ENCODE data around the gene SIRPB1.
A peak's percentile ranks its signal among the peaks of the same experiment; 100 is the strongest.
"Not testable (repeated sequence)": the region's sequence is repeated elsewhere in the genome, so short reads cannot be mapped to it uniquely, and the experiment has no call there.

SIRPB1 gene

DNA sequence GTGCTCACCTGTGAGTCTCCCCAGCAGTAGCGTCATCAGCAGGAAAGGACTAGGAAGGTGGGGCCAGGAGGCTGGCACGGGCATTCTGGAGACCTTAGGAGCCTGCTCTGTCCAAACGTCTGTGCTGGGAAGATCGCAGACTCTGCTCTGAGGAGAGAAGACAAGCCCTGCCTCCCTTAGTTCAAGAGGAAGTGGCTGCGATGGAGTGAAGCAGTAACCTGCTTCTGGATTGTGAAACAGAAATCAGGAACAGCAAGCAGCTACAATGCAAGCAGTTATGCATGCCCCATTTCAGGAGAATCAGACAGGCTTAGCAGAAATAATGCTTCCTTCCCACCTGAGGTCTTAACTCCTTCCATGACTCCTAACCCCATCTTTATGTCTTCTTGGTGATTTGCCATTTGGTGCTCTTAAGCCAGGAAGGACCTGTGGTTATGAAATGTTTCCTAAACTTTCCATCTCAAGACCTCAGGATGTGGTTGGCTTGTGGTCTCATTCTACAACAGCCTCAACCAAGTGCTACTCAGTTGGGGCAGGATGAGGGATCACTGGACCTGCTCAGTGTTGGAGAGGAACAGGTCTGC, at the start of gene SIRPB1:
Gene SIRPB1, minus strand, starts transcription at position 149 of the 584 bp plus-strand sequence. Its CDS starts 65 bp downstream, at position 84.
- peak; percentile 23 to 24 for DNase-seq

DNA sequence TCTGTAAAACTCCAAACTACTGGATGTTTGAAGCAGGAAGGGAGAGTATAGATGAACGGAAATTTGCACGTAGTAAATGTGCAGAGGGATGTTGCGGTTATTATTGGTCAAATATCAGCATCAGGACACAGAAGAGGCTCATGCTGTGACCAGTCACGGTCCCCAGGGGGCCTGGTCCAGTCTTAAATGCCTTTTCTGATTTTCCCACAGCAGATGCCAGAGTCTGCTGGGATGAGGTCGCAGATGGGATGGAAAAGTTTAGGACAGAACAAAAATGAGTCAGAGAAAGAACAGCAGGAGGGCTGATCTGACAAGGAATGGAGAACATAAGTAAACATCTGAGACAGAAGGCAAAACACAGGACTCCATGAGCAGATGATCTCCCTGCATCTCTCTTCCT, 49.5 kb upstream of the SIRPB1 start:
- DNase-seq = no peak

DNA sequence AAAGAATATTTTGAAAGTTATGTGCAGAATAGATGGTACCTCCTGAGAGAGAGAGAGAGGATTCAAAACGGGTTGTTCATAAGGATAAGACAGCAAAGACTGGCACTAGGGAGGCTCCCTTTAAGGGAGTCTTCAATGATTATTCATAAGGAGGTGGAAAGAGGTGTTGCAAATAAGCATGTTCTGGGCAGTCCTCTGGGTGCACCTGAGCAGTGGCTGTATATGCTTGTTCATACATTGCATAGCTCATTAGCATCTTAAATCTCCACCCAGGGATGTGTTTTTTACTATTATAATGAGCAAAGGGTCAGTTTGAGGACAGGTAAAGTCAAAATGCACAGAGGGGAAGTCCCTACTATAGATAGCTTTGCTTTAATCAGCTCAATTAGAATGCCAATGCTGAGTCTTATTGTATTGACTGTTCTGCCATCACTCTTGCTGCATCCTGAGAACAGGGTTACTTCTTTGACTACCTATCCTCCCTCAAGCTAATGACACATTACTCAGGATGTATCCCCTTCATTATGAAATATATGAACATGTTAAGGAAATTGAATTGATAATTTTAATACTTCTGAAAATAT, 47.8 kb upstream of the SIRPB1 start:
- DNase-seq = no peak

DNA sequence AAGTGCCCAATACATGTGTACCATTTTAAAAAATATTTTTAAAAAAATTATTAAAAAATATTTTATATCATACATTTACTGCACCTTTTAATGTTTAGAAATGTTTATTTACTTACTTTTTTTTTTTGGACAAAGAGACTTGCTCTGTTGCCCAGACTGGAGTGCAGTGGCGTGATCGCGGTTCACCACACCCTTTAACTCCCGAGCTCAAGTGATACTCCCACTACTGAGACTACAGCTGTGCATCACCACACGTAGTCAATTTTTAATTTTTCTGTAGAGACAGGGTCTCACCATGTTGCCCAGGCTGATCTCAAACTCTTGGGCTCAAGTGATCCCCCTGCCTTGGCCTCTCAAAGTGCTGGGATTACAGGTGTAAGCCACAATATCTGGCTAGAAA, 47.0 kb upstream of the SIRPB1 start:
- DNase-seq = no peak

DNA sequence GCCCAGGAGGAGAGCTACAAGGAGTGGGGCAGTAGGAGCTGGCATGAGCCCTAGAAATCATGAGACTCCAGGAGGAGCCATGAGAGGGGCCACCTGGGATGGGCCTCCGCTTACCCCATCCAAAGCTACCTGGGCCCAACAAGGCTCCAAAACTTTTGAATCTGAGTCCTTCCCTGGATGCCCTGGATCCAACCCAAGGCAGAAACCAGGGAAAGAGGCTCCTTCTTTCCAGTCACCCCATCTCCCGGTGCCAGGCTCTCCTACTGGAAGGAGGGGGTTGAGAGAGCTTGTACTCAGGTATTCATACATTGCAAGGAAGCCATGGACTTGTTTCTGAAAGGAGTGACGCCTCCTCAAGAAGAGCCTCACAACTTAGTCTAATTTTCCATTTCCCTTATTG, 45.5 kb upstream of the SIRPB1 start:
- DNase-seq = no peak

DNA sequence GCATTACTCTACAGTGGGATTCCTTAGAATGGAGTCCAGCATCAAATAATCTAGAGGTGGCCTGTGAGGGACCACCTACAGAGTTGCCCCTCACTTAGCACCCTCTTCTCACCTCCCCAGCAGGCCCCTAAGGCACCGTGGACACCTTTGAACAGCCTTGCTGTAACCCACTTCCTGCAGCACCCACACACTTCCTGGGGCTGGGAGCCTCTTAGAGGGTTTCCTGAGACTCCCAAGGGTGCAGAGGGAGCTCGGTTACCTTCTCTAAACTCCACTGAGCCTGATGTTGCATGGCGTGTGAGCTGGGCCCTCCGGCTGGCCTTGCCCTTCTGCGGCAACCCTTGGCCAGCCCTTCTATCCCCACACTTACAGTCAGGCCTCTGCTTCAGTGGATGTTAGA, 45.1 kb upstream of the SIRPB1 start:
- DNase-seq = peak; percentile 28 to 64

DNA sequence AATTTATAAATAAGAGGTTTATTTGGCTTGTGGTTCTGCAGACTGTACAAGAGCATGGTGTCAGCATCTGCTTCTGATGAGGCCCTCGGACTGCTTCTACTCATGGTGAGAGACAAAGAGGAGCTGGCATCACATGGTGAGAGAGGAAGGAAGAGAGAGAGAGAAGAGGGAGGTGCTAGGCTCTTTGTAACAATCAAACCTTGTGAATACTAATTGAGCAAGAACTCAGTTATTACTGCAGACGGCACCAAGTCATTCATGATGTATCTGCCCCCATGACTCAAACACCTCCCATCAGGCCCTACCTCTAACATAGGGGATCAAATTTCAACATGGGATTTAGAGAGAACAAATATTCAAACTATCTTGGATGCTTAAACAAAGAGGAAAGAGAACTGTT, 44.1 kb upstream of the SIRPB1 start:
- peak in 1 of 2 donors; percentile 29 for DNase-seq

DNA sequence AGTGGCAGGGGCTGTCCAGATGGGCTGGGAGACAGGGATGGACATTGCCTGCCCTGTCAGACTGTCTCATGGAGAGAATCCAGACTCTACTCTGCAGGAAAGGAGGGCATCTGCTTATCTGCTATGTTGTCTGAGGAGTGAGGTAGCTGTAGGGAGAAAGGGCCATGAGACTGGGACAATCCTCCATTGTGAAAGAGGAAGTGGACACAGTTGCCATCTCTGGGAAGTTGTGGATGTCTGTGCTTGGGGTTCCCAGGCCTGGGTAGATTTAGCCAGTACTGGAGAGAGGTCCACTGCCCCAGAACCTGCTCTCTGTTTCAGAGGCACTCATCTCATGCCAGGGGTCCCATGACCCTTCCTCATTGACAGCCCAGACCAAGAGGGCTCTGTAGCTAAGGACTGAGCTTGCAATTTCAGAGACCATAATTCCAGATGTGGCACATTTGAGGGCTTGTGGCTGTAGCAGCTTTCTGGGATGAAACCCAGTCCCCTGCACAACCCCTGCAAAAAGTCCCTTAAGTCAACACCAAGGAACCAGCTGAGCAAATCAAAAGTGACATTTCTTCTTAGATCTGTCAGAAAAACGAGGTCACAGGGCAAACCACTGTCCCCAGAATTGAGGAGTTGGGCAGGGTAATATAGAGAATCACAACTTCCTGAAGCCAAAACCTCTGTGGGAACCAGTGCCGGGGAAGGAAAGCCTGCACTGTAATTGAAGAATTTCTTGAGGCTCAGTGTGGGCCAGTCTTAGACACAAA, 41.9 kb upstream of the SIRPB1 start:
- no peak for DNase-seq

DNA sequence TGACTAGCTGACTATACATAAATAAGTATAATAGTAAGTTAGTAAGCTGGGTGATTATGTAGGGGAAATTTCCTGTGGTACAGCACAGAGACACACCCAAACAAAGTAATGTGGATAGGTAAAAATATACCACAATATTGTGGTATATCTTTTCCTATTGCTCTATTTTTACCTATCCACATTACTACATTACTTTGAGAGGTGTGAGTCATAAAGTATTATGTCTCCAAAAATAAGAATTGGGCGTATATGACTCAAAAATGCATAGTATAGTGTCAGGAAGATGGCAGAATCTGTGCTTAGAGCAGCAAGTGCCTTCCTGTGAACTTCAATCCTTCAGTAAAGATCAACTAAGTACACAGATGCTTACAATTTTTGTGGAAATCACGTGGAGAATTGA, 40.4 kb upstream of the SIRPB1 start:
- peak in 1 of 2 donors; percentile 52 for DNase-seq

DNA sequence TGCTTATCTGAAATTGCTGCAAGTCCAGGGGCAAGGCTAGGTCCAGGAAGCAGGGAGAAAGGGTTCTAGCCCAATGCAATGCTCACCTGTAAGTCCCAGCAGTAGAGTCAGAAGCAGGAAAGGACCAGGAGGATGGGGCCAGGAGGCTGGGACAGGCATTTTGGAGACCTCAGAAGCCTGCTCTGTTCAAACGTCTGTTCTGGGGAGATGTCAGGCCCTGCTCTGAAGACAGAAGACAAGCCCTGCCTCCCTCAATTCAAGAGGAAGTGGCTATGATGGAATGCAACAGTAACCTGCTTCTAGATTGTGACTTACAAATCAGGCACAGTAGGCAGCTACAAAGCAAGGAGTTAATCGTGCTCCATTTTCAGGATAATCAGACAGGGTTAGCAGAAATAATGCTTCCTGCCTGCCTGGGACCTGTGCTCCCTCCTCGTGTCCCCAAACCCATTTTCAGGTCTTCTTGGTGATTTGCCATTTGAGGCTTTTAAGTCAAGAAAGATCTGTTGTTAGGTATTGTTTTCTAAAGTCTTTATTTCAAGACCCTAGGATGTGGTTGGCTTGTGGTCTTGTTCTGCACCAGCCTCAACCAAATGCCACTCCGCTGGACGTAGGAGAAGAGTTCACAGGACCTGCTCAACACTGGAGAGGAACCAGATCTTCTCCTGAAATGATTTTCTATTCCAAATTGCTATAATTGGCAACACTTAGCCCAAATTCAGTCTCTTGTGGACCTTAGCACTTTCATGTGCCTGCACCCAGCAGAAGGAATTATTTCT, 37.9 kb upstream of the SIRPB1 start, which contains the start of gene SIRPG:
Gene SIRPG, minus strand, starts transcription at position 224 of the 779 bp plus-strand sequence. Its CDS starts 65 bp downstream, at position 159.
- peak in 1 of 2 donors; percentile 50 for DNase-seq

DNA sequence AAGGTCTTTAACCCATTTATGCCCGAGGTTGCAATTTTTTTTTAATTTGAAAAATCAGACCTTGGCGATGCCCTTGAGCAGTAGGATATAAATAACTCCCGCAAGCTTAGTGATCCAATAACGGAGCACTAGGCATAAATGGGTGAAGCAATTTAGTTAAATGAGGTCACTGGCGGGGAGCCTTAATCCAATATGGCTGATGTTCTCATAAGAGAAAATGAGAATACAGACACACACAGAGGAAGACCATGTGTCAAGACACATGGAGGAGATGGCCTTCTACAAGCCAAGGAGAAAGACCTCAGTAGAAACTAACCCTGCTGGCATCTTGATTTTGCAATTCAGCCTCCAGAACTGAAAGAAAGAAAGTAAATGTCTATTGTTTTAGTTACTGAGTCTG, 37.0 kb upstream of the SIRPB1 start:
- DNase-seq = peak in 1 of 2 donors; percentile 38

DNA sequence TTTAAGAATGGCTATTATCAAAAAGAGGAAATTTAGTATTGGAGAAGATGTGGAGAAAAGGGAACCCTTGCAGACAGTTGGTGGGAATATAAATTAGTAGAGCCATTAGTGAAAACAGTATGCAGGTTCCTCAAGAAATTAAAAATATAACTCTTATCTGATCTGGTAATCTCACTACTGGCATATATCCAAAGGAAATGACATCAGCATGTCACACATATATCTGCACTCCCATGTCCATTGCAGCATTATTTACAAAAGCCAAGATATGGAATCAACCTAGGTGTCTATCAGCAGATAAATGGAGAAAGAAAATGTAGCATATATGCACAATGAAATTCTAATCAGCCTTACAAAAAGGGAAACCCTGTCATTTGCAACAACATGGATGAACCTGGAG, 35.2 kb upstream of the SIRPB1 start:
- peak in 1 of 2 donors; percentile 67 for DNase-seq

DNA sequence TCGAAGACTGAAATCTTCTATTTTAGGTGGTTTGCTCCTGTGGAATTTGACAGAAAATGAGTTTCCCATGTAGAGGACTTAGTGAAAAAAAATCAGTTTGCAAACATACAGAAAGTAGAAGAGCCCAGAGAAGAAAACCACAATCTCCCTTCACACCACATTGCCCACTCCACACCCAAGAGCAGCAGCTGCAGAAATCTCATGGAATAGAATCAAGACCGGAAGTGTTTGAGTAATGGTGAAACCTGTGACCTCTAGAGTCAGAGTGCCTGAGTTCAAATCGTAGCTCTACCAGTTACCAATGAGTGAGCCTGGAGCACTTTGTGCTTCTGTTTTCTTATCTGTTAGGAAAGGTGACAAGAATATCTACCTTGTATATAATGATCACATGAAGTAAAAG, 33.2 kb upstream of the SIRPB1 start:
- no peak for DNase-seq

DNA sequence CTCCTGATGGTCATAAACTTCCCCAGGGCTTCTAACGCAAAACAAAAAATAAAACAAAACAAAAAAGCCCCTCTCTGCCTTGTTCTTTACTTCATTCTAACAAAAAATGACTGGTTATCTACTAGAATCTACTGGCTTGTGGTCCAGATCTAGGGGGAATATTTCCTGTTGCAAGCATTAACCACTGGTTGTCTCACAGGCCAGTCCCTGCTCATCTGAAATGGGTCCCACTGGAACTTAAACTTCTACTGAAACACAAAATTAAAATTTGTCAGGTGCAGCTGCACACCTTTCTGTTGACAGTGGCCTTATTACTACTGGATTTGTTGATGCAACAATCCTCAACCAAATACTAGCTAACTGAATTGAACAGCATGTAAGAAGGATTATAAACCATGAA, 32.3 kb upstream of the SIRPB1 start:
- no peak for DNase-seq

DNA sequence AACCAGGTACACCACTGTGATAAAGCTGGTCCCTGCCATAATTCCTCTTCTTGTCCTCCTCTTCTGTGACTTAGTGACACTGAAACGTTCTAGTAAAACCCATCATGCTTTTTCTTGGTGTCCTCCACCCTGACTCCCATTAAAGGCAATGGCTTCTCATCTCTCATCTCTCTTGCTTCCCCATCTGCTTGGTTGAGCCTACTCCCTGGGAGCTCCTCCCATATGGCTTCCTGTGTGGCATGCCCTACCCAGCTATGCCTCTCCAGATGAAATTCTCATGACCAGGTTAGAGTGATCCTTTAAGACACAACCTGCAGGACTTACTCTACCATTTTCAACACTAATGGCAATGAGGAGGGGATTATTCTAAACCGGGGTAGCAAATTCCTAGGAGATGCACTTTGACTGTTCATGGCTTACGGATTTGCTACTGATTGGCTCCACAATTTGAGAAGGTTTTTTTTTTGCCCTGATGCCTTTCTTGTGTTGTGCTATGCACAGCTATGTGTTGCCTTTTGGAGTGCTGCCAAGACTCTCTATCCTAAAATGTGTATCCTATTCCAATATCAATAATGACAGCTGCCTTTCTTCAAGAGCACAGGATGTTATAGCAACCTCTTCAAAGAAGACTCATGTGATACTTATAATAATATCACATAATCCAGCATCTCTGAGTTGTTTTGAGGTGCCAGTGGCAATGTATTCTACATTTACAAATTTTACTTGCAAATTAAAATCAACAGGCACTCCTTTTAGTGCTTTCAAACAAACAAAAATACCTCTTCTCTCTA, 31.7 kb upstream of the SIRPB1 start:
- no peak for DNase-seq

DNA sequence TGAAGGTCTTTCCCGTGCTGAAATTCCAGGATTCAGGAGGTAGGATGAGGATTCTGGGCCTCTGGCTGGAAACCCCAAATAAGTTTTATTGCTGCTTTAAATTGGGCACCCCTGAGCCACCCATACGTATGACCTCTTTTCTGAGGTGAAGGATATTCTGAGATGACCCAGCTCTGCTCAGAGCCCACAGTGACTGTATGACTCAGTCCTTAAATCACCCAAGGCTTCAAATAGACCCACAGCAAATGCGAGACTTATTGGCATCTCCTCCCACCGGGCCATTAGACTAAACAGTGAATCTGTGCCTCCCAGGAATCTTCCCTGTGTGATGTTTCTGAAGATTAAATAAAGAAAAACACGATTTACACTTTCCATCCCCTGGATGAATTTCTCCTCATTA, 28.3 kb upstream of the SIRPB1 start:
- no peak for DNase-seq

DNA sequence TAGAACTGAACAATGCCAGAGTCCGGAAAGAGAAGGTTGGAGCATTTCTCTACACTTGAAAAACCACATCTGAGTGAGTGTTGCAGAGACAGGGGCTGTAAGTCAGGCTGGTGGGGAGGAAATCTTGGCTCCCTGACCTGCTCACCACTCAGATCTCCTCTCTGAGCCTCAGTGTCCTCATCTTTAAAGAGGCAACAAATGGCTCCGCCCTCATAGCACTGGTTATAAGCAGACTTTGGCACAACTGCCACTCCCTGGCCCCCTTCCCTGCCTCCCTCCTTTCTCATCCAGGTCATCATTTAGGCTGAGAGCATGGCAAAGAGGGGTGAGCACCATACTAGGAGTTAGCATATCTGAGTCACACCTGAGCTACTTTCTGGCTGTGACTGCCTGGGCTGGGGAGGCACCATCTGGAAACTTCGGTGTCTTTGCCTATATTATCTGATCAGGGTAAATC, 27.2 kb upstream of the SIRPB1 start:
- no peak for DNase-seq

DNA sequence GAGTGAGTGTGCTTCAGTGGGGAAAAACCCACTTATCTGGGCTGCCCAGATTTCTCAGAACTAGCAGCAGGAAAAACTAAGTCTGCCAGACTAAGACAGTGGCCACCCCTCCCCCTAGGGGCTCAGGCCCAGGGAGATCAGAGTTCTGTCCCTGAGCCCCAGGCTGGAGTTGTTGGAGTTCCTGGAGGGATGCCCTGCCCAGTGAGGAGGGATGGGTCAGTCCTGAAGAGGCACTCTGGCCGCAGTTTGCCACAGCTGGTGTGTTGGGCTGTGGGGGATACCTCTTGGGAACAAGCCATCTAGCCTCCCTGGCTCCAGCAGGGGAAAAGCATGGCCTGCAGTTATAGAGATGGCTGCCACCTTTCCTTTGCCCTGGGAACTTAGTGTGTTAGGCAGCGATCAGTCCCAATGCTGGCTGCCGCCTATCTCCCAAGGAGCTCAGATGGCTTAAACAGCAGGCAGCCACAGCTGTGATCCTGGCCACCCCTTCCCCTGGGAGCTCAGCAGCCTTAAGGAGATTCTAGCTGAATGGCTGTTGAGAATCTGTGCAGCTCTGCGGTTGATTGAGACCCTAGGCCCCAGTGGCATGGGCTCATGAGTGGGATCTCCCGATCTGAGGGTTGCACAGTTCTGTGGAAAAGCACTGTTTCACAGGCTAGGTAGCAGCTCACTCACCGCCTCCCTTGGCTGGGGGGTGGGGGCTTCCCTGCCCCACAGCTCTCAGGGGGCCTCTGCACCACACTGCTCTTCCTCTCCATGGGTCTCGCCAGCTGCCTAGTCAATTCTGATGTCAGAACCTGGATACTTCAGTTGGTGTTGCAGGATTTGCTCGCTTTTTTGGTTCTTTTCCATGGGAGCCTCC, 24.5 kb upstream of the SIRPB1 start:
- no peak for DNase-seq

DNA sequence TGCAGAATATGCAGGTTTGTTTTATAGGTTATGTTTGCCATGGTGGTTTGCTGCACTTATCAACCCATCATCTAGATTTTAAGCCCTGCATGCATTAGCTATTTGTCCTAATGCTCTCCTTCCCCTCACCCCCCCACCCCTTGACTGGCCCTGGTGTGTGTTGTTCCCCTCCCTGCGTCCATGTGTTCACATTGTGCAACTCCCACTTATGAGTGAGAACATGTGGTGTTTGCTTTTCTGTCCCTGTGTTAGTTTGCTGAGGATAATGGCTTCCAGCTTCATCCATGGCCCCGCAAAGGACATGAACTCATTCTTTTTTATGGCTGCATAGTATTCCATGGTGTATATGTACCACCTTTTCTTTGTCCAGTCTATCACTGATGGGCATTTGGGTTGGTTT, 18.8 kb upstream of the SIRPB1 start:
- DNase-seq = not testable (repeated sequence)

DNA sequence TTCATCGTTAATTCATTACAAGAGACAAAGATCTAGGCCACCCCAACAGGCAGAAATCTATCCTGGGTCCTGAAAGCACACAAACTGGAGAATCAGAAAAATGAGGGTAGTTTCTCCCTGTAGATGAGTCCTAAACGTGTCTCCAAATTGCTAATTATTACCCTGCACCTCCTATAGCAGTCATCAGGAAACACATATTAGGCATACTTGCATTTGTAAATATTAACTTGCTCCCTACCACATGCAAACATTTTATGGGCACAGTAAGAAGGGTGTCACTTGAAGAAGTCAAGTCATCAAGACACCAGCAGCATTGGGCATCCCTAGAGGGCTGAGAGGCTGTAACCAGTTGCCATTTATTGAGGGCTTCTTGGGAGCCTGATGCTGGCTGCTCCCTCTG, 17.9 kb upstream of the SIRPB1 start:
- DNase-seq = no peak

DNA sequence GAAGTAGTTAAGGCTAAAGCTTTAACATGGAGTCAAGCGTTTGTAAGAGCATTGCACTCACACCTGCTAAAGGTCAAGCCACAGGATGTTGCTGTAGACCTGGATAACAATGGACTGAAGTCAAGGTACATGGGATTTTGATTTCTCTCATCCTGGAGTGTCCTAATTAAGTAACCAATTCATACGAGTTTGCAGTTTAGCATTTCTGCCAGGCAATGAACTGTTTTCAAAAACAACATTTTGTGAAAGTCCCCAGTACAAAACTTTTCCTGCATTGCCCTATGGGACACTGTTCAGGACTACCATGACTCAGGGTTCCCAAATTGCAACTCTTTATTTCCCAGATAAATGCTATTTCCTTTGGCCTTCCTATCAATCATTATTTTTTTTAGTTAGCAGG, 17.4 kb upstream of the SIRPB1 start:
- no peak for DNase-seq

Measured in CD4-positive, alpha-beta T cell treated with Interferon alpha-2 for 1 hour (primary cell).